IMR-90 (cell line): ENCODE results near the gene CUBN. TPM values are rescaled to one million over a fixed set of nuclear protein-coding genes. Genes with fewer than 3 reads are reported as not detected.

Experiments used
- microRNA-seq, 2 experiments: library from miRNA; stranded (forward) in 1 of 2; unstranded in 1 of 2; fragments of 10-50 nt in 1 of 2; fragments of <30 nt in 1 of 2; gene quantifications in 1 of 2; microRNA quantifications in 1 of 2; one replicate each; pipeline versions ENCODE3 to v1.1.0; 2013 to 2020; ENCODE audit not compliant: insufficient read depth in 1 of 2, insufficient read length in 1 of 2, unreplicated experiment in 1 of 2
- polyA plus RNA-seq, 3 experiments: library from polyadenylated mRNA; depleted of rRNA; stranded (reverse); fragments of >200 nt; gene quantifications; 2 replicates each; pipeline ENCODE4 v1.2.3, GENCODE V29; 2012; ENCODE audit warnings: low replicate concordance in 1 of 3
- small RNA-seq, 5 experiments: library from RNA; depleted of rRNA; stranded (forward); fragments of <200 nt; gene quantifications; one replicate each; pipeline ENCODE3, GENCODE V24; 2012
- total RNA-seq: library from RNA; depleted of rRNA; stranded (reverse); fragments of >200 nt; gene quantifications from 2 replicates; pipeline ENCODE4 v1.2.3, GENCODE V29; 2012; rRNA removed

CUBN gene
- total and polyA plus RNA-seq, 2 of the 4 experiments (the other 2 are of a cell fraction) = 0.19 to 0.54 TPM

Small RNA genes lying within 50 kb of the gene (microRNA-seq; reads per million reads assigned to microRNA genes)
- not detected for gene AC067747.1 (ENCODE audit: insufficient read depth, insufficient read length)

Small RNA genes lying within 50 kb of the gene (small RNA-seq; reads per million reads assigned to genes)
- 0 reads per million in 5 experiments for gene AC067747.1

Other genes starting within 250 kb of the CUBN start
- 4.7 and 6.7 TPM in 2 replicates for gene TRDMT1, start 71.9 kb upstream of the CUBN start, total RNA-seq
- 2.1 and 2.2 TPM in 2 replicates for gene TRDMT1, start 71.9 kb upstream of the CUBN start, polyA plus RNA-seq (2012; rRNA removed)
- gene VIM, start 98.4 kb upstream of the CUBN start, total RNA-seq = 6,409 and 6,735 TPM in 2 replicates
- 4,502 and 5,313 TPM in 2 replicates for gene VIM, start 98.4 kb upstream of the CUBN start, polyA plus RNA-seq (2012; rRNA removed)